GM21515 (cell line): ENCODE data around the gene MDP1.
"Not testable (repeated sequence)": the region's sequence is repeated elsewhere in the genome, so short reads cannot be mapped to it uniquely, and the experiment has no call there.

Experiments
- ATAC-seq: cut with Tn5 transposase; IDR thresholded peaks from one replicate; pipeline ENCODE4 v1.9.1; 2021; ENCODE audit not compliant: unreplicated experiment

The MDP1 gene

GRCh38 chr14:24251880-24252288, 36.0 kb upstream of the MDP1 start:
- ATAC-seq = no peak

- no peak for ATAC-seq
Measured at GRCh38 chr14:24250354-24250753, 34.5 kb upstream of the MDP1 start.

- ATAC-seq = no peak
Measured at GRCh38 chr14:24249230-24250021, 33.6 kb upstream of the MDP1 start.

- no peak for ATAC-seq
Measured at GRCh38 chr14:24247422-24247821, 31.6 kb upstream of the MDP1 start.

- ATAC-seq = no peak
Measured at GRCh38 chr14:24246765-24247212, 30.9 kb upstream of the MDP1 start.

- ATAC-seq = not testable (repeated sequence)
Measured at GRCh38 chr14:24245350-24245749, 29.5 kb upstream of the MDP1 start.

- ATAC-seq = no peak
Measured at GRCh38 chr14:24243336-24243836, 27.5 kb upstream of the MDP1 start.

- ATAC-seq = peak; percentile 75
Measured at GRCh38 chr14:24241829-24242443, 26.1 kb upstream of the MDP1 start.

- no peak for ATAC-seq
Measured at GRCh38 chr14:24240110-24240918, 24.4 kb upstream of the MDP1 start.

GRCh38 chr14:24238527-24239037, 22.7 kb upstream of the MDP1 start:
- ATAC-seq = no peak

- no peak for ATAC-seq
Measured at GRCh38 chr14:24238123-24238522, 22.3 kb upstream of the MDP1 start.

GRCh38 chr14:24237463-24237955, 21.6 kb upstream of the MDP1 start:
- ATAC-seq = no peak

GRCh38 chr14:24236689-24237462, 21.0 kb upstream of the MDP1 start:
- no peak for ATAC-seq

- ATAC-seq = no peak
Measured at GRCh38 chr14:24235804-24236688, 20.2 kb upstream of the MDP1 start.

- ATAC-seq = no peak
Measured at GRCh38 chr14:24234095-24235005, 18.5 kb upstream of the MDP1 start.

- ATAC-seq = no peak
Measured at GRCh38 chr14:24233538-24233866, 17.6 kb upstream of the MDP1 start.

- peak; percentile 56 for ATAC-seq
Measured at GRCh38 chr14:24232645-24233537, 17.0 kb upstream of the MDP1 start, which contains the start of gene GMPR2. TSS of gene GMPR2 (plus strand) at chr14:24232929. CDS start at chr14:24233254, 325 bp downstream.
